Measurements from ENCODE around the gene EXD2.
"Not testable (repeated sequence)": the region's sequence is repeated elsewhere in the genome, so short reads cannot be mapped to it uniquely, and the experiment has no call there.

EXD2 gene

DNA sequence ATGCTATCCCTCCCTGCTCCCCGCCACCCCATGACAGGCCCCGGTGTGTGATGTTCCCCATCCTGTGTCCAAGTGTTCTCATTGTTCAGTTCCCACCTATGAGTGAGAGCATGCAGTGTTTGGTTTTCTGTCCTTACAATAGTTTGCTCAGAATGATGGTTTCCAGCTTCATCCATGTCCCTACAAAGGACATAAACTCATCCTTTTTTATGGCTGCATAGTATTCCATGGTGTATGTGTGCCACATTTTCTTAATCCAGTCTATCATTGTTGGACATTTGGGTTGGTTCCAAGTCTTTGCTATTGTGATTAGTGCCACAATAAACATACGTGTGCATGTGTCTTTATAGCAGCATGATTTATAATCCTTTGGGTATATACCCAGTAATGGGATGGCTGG, 86.1 kb downstream of the EXD2 start:
- DNase-seq (ENCODE audit: low read depth), result not testable (repeated sequence)

- DNase-seq (ENCODE audit: low read depth), result no peak
Measured at GRCh38 chr14:69280746-69281291, 89.5 kb downstream of the EXD2 start.

- DNase-seq (ENCODE audit: low read depth), result no peak
Measured at GRCh38 chr14:69281450-69282169, 90.3 kb downstream of the EXD2 start.

DNA sequence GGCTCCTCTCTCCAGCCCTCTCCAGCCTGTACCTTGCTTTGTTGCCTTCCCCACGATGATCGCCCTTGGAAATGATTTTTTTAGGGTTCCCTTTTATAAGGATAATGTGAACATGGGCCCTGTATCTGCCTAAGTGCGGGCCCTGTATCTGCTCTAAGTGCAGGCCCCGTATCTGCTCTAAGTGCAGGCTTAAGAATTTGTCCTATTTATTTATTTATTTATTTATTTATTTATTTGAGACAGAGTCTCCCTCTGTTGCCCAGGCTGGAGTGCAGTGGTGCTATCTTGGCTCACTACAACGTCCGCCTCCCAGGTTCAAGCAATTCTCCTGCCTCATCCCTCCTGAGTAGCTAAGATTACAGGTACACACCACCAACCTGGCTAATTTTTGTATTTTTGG, 91.2 kb downstream of the EXD2 start:
- DNase-seq (ENCODE audit: low read depth), result no peak

DNA sequence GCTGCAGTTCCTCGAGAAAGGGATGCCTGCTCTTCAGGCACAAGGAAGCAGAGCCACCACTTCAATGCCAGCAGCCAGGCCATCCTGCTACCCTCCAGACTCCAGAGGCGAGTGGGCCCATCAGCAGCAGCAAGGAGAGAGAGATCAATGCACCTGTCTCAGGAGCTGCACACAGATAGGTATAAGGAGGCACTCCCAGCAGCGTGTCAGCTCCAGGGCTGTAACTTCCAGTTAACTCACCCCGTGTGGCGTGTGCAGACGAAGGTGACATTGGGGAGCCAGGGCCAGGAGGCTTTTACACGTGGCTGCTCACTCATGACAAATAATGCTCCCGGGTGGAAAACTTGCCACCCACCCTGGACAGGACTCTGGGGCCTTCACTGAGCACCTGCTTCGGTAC, 92.9 kb downstream of the EXD2 start:
- no peak for DNase-seq (ENCODE audit: low read depth)

DNA sequence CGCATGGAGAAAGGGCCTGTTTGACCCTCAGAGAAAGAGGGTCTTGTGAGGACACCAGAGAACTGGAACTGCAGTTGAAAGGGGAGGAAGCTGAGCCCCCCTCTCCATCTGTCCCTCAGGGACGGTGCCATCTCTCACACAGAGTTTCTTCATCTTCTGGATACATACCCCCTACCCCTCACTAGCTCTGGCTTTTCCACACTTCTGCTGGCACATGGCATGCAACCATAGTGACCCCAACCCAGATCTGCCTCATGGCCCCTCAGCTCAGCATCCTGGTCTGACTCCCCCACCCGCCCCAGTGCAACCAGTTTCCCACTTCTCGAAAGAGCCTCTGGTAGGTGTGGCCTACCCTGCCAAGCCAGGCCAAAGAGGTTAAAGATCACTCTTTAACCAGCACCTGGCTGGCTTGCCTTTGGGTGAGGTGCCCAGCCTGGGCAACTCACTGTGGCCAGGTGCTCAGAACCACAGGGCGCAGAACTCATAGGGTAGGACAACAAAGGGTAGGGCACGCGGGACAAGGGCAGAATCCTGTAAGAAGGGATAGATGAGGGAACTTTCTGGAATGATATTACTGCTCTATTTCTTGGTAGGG, 94.5 kb downstream of the EXD2 start:
- no peak for DNase-seq (ENCODE audit: low read depth)

DNA sequence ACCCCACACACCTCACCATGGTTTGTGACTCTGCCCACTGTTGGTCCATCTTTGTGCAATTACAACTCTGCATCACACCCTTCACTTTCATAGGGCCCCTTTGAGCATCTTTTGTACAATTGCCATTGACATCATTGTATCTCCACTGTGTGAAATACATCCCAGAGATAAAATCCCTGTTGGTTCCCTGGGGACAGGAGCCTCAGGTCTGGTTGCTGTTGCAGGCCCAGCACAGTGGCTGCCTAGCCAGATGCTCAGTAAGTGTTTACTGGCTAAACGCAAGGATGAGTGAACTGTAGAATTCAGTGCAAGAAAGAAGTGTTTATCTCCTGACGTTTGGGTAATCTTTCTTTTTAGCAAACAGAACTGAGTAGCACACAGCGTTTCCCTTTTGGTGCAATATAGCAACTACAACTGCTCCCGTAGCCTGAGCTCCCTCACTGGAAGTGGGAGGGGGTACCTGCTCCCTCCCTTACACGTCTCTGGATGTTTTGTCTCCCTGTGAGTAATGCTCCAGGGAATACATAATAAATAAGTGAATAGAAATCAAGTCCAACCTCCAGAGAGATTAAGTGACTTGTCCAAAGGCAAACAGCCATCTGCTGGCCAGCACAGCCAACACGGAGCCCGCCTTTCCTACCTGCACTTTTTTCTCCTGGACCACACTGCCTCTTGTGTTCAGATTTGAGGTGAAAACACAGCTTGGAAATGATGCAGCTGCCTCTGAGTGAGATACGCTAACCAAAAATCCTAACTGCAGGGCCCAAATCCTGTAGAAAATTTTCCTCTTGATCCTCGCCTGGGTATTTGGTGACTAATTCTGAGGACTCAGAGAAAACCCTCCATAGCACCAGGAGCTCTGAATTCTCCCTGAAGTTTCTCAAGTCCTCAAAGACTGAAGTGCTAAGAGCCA, 96.1 kb downstream of the EXD2 start:
- DNase-seq (ENCODE audit: low read depth), result no peak

- DNase-seq (ENCODE audit: low read depth), result no peak
Measured at GRCh38 chr14:69288011-69288771, 96.9 kb downstream of the EXD2 start.

- no peak for DNase-seq (ENCODE audit: low read depth)
Measured at GRCh38 chr14:69288956-69289705, 97.8 kb downstream of the EXD2 start.

DNA sequence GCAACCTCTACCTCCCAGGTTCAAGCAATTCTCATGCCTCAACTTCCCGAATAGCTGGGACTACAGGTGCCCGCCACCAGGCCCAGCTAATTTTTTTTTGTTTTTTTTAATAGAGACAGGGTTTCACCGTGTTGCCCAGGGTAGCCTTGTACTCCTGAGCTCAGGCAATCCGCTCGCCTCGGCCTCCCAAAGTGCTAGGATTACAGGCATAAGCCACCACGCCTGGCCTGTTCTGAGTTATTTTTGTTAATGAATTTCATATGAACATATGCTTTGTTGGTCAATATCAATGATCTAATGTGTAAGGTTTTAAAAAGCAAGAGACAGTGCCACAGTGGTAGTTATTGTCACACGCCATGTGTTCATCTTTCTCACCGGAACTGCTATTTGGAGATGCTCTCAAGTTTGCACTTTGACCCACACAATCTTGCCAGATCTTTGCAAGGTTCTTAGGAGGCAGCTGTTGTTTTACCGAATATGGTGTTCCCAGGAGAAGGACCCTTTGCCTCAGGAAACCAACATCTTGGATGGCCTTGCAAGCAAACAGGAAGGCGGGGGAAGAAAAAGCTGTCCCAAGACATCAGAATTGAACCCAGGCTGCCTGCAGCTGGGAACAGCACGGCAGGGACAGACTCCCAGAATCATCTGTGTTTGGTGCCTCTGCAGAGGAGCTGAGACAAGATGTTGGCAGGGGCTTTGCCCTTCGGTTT, 98.7 kb downstream of the EXD2 start:
- DNase-seq (ENCODE audit: low read depth), result no peak

DNA sequence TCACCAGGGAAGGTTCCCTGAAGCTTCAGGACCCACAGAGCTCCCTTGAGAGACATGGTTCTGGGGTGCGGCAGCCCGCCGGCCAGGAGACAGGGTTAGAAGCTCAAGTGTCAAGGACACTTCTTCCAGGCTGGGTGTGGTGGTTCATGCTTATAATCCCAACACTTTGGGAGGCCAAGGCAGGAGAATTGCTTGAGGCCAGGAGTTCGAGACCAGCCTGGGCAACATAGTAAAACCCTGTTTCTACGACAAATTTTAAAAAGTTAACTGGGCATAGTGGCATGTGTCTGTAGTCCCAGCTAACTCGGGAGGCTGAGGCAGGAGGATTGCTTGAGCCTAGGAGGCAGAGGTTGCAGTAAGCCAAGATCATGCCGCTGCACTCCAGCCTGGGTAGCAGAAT, 99.6 kb downstream of the EXD2 start:
- DNase-seq (ENCODE audit: low read depth), result not testable (repeated sequence)

- DNase-seq (ENCODE audit: low read depth), result no peak
Measured at GRCh38 chr14:69291396-69291795, 100.1 kb downstream of the EXD2 start.

DNA sequence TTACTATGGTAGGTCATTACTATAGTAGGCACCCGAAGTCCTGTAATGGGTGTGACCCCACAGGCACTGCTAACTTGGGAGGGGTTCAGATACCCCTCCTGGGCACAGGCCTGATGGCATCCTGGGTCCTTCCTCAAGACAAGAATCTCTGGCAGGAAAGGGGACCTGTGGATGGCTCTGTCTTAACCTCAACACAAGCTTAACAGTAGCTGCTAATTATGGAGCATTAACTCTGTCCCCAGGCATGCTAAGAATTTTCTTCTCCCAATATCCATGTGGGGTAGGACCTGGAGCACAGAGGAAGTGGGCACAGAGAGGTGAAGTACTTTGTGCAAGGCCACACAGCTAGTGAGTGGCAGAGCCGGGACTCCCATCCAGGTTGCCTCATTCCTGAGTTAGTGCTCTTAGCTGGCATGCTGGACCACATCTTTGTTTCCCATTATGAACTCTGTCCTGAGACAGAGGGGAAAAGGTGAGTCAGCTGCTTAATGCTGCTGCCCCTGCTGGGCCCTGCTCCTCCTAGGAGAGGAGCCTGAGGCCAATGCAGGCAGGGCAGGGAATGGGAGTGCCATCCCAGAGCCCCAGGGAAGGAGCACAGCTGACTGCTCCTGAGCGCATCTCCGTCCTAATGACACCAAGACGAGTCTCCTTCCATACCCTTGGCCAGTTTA, 100.7 kb downstream of the EXD2 start:
- no peak for DNase-seq (ENCODE audit: low read depth)
